ENCODE results near the gene EHBP1.
"Not testable (repeated sequence)": the region's sequence is repeated elsewhere in the genome, so short reads cannot be mapped to it uniquely, and the experiment has no call there.

Gene EHBP1

DNA sequence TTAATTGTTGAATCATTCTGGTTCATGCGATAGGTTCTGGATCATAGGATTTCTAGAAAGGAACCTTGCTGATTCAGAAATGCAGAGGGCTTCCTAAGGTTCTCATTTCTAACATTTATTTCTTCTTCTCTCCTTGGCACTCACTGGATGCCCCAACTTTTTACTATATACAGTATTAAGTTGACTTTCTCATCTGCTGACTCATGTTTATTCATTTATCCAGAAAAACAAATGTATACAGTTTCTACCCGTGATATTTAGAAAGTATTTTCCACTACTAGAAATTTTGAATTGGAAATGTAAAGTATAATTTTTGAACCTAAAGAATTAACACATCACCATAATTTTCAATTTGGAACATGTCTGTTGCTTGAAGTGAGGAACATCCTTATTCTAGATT is 312.9 kb downstream of the EHBP1 start:
- H3K4me3 Mint-ChIP-seq = no peak overlapping the region

DNA sequence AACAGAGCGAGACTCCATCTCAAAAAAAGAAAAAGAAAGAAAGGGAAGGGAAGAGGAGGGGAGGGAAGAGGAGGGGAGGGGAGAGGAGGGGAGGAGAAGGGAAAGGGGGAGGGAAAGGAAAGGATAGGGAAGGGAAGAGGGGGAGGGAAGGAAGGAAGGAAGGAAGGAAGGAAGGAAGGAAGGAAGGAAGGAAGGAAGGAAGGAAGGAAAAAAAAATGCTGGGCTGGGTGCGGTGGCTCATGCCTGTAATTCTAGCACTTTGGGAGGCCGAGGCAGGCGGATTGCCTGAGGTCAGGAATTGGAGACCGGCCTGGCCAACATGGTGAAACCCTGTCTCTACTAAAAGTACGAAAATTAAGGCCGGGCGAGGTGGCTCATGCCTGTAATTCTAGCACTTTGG is 314.2 kb downstream of the EHBP1 start:
- H3K27ac Mint-ChIP-seq, H3K9me3 Mint-ChIP-seq, ATAC-seq, H3K4me1 Mint-ChIP-seq, H3K27me3 Mint-ChIP-seq, H3K4me3 Mint-ChIP-seq: not testable (repeated sequence)
- H3K36me3 Mint-ChIP-seq = peaks cover 32% of the 10 kb centered on the region

More for the DNA sequence above, 312.9 kb downstream of the EHBP1 start:
- Mint-ChIP-seq H3K27ac (no peak overlapping the region), H3K36me3 (peaks cover 34% of the 10 kb centered on the region), H3K4me1 (no peaks in the 10 kb centered on the region), H3K9me3 (no peaks in the 10 kb centered on the region), H3K27me3 (no peaks in the 10 kb centered on the region)
- no peak for ATAC-seq

DNA sequence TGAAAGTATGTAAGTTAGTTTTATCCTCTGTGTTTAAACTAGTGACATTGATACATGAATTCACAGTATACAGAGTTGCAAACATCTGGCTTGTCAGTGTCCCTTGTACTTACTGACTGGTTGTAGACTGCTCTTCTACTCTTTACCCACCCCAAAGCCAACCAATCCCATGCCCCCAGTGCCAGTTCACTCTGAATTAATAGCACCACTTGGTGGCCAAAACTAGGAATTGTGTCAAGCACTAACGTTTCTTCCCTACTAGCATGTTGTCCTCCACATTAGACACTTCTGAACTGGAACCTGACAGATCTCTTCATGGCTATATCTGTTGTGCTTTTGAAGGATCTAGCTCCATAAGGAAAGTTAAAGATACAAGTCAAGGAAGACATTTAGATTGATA is 317.9 kb downstream of the EHBP1 start:
- Mint-ChIP-seq H3K9me3 (no peaks in the 10 kb centered on the region), H3K27ac (no peak overlapping the region), H3K36me3 (peaks cover 44% of the 10 kb centered on the region), H3K4me3 (no peak overlapping the region), H3K4me1 (no peaks in the 10 kb centered on the region), H3K27me3 (no peaks in the 10 kb centered on the region)
- ATAC-seq = no peak

DNA sequence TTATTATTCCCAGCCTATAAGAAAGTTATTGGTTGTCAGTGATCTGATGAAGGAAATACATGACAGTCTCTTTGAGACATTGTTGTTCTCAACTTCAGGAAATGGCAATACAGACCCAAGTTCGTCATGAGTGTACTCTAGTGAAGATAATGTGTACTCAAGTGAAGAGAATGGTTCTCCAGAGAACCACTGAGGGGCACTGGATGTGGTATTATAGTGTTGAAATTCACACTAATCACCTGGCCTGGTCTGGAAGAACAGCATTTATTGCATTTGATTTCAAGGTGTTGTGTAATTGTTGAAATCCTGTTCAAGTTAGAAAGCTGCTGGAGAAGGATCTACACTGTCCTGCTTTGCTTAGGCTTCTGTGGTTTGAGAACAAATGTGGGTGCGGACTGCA is 321.7 kb downstream of the EHBP1 start:
- no peak overlapping the region for H3K4me3 Mint-ChIP-seq

DNA sequence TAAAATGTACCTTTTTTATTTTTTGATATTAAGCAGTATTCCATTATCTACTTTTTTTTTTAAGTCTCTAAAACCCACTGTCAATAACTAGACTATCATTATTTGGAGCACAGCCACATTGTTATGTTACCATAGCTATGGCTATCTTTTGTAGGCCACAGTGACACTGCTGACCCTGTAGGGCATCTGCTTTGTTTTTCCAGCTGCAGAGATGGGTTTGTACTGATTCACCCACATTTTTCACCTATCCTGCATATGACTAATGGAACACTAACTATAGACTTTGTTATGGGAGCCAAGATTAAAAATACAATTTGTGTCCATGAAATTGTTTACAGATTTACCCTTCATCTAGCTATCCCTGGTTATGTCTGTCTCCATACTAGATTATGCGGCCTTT is 323.5 kb downstream of the EHBP1 start:
- ATAC-seq = no peak
- H3K27me3 Mint-ChIP-seq = no peaks in the 10 kb centered on the region
- no peaks in the 10 kb centered on the region for H3K4me1 Mint-ChIP-seq
- H3K36me3 Mint-ChIP-seq = peaks cover 26% of the 10 kb centered on the region
- H3K4me3 Mint-ChIP-seq = no peak overlapping the region
- no peak overlapping the region for H3K27ac Mint-ChIP-seq
- no peaks in the 10 kb centered on the region for H3K9me3 Mint-ChIP-seq

More for the DNA sequence above, 321.7 kb downstream of the EHBP1 start:
- no peaks in the 10 kb centered on the region for H3K27me3 Mint-ChIP-seq
- no peak overlapping the region for H3K27ac Mint-ChIP-seq
- no peak for ATAC-seq
- H3K9me3 Mint-ChIP-seq = no peaks in the 10 kb centered on the region
- H3K4me1 Mint-ChIP-seq = no peaks in the 10 kb centered on the region
- peaks cover 37% of the 10 kb centered on the region for H3K36me3 Mint-ChIP-seq

DNA sequence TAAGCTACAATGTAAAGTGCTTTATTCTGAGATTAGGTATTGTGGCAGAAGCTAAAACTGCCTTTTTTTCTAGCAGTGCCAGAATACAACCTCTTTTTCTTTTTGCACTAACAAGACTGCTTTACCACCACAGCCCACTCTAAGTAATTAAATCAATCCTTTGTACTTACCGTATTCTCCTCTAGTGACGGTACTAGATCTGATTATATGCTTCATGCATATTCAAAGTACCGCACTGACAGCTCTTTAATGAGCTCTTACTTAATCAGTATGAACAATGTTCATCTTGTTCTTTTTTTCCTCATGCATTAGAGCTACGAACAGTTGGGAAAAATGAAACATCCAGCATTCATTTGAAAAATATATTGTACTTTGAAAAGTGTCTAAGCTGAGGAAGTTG is 329.0 kb downstream of the EHBP1 start:
- no peak for ATAC-seq
- no peak overlapping the region for H3K4me3 Mint-ChIP-seq
- no peaks in the 10 kb centered on the region for H3K4me1 Mint-ChIP-seq
- no peak overlapping the region for H3K27ac Mint-ChIP-seq
- H3K27me3 Mint-ChIP-seq = no peaks in the 10 kb centered on the region
- H3K9me3 Mint-ChIP-seq = no peaks in the 10 kb centered on the region
- H3K36me3 Mint-ChIP-seq = peaks cover 9% of the 10 kb centered on the region

DNA sequence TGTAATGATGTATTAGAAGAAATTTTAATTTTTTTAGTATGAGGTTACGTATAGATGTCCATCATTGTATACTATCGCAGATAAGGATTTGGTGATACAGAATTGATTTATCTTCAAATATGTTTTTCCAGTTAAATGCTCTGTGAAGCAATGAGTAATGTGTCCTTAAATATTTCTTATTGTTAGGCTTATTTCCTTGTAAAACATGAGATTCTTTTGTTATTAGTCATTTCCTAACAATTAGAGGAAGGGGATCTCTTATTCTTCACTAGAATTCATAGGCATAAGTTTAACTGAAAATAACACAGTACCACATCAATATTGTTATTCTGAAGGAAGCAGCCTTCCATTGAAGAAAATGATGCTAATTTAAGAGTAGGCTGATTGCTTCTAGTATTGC is 329.7 kb downstream of the EHBP1 start:
- Mint-ChIP-seq H3K27ac (no peak overlapping the region), H3K4me1 (no peaks in the 10 kb centered on the region), H3K27me3 (no peaks in the 10 kb centered on the region), H3K36me3 (peaks cover 8% of the 10 kb centered on the region), H3K9me3 (no peaks in the 10 kb centered on the region), H3K4me3 (no peak overlapping the region)
- no peak for ATAC-seq

DNA sequence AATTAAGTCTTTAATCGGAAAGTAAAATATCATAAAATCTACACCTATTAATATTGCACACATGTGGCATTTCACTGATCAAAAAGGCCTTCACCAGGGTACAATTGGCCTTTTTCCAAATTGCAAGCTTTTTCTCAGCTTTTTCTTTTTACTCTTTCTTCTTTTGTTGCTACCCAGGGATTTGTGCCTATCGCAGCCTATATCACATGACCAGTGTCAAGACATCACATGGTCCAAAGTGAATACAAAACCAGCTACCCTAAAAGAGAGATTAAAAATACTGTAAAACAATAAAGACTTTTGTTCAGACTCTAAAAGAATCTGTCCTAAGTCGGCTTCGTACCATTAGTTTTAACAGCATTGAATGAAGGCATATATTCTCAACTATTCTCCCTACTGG is 330.1 kb downstream of the EHBP1 start:
- H3K4me3 Mint-ChIP-seq = no peak overlapping the region
- H3K27me3 Mint-ChIP-seq = no peaks in the 10 kb centered on the region
- no peak overlapping the region for H3K27ac Mint-ChIP-seq
- no peak for ATAC-seq
- no peaks in the 10 kb centered on the region for H3K9me3 Mint-ChIP-seq
- peaks cover 8% of the 10 kb centered on the region for H3K36me3 Mint-ChIP-seq
- H3K4me1 Mint-ChIP-seq = no peaks in the 10 kb centered on the region

DNA sequence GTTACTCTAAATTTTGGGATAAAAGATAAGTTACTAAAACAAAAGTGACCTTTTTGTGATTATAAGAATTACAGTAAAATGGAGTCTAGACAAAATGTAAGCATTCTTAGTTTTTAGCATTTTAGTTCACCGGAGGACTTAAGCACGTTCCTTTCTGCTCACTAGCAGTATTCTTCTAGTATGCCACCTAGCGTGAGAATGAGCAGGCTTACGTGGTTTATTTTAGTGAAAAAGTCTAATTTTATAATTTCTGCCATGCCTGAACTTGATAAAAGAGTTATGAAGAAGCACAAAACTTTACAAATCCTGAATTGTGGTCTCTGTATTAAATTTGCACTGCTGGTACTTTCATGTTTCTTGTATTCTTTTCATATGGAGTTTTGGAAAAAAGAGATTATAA is 332.5 kb downstream of the EHBP1 start:
- Mint-ChIP-seq H3K9me3 (no peaks in the 10 kb centered on the region), H3K27me3 (no peaks in the 10 kb centered on the region), H3K27ac (no peak overlapping the region), H3K4me3 (no peak overlapping the region), H3K36me3 (peaks cover 8% of the 10 kb centered on the region), H3K4me1 (no peaks in the 10 kb centered on the region)
- no peak for ATAC-seq

DNA sequence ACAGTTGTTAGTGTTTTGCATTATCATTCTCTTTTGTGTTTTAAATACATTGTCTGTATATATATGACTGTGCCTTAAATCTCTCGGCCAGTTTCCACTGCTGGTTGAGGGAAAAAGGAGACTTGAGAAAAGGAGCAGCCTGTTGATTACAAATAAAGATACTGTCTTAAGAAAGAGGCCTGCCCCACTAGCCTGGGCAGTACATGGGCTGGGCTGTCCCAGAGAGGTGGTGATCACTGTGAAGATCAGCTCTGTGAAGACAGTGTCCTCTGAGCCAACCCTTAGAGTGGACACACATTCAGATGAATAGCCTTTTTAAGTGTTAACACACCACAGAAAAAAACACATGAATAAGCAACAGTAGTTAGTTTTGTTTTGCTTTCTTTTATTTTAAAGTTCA is 335.1 kb downstream of the EHBP1 start:
- ATAC-seq = no peak
- H3K4me1 Mint-ChIP-seq = no peaks in the 10 kb centered on the region
- no peaks in the 10 kb centered on the region for H3K9me3 Mint-ChIP-seq
- H3K36me3 Mint-ChIP-seq = peaks cover 28% of the 10 kb centered on the region
- H3K27ac Mint-ChIP-seq = no peak overlapping the region
- peaks cover 17% of the 10 kb centered on the region for H3K27me3 Mint-ChIP-seq
- no peak overlapping the region for H3K4me3 Mint-ChIP-seq

DNA sequence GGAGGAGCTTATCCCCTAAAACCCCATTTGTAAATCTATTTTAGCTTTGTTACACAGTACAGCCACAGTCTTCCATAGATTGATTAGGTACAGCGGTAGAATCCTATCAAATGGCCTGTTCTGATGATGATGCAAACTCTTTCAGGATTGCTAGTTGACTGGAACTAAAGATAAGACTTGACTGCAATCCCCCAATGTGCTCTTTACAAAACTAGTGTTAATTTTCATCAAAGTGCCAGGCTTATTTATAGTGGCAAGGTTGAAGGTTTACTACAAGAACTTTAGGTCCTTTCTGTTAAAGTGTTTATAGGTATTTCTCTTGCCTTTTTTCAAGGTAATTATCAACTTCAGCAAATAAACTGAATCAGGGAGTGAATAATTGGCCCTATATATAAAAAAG is 336.1 kb downstream of the EHBP1 start:
- peaks cover 2% of the 10 kb centered on the region for H3K4me1 Mint-ChIP-seq
- no peak overlapping the region for H3K27ac Mint-ChIP-seq
- H3K9me3 Mint-ChIP-seq = no peaks in the 10 kb centered on the region
- peaks cover 33% of the 10 kb centered on the region for H3K36me3 Mint-ChIP-seq
- ATAC-seq = no peak
- H3K27me3 Mint-ChIP-seq = peaks cover 27% of the 10 kb centered on the region
- H3K4me3 Mint-ChIP-seq = no peak overlapping the region

DNA sequence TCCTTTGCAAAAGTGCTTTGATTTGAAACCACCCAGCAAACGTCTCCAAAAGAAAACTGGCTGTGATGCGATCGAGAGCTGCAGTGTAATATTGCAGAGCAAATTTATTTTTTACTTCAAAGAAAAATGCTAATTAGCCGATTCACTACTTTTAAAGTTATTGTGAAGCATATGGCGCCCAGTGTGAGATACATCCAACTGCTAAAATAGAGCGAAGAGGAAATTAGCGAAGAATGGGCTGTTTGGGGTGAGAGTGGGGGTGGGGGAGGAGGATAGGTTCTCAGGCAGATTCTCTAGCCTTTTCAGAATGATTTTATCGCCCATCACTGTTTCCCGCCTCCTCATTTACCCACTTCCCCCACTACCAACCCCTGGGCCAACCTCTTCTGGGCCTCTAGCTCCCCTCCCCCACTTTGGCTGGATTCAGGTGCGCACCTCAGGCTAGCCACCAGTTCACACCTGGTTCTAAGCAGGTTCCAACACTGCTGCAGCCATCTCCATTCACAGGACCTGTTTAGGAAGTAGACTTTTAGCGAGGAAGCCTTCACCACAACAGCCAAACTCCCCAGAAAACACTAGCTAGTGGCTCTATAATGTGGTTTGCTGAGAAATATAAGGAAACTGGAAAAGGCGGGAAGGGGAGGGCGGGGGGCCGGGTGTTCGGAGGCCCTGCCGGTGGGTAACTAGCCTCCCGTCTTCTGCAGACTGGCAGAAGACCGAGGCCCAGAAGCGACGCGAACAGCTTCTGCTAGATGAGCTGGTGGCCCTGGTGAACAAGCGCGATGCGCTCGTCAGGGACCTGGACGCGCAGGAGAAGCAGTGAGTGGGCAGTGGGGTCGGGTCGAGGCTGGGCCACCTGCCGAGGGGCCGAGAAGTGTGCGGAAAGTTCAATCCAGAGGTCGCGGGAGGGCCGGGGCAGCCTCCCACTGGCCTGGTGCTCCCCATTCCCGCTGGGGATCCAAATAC is 339.1 kb downstream of the EHBP1 start:
- Mint-ChIP-seq H3K36me3 (peaks cover 25% of the 10 kb centered on the region), H3K9me3 (no peaks in the 10 kb centered on the region), H3K27ac (no peak overlapping the region), H3K4me1 (peaks cover 32% of the 10 kb centered on the region), H3K4me3 (no peak overlapping the region), H3K27me3 (peaks cover 58% of the 10 kb centered on the region)
- ATAC-seq = no peak

DNA sequence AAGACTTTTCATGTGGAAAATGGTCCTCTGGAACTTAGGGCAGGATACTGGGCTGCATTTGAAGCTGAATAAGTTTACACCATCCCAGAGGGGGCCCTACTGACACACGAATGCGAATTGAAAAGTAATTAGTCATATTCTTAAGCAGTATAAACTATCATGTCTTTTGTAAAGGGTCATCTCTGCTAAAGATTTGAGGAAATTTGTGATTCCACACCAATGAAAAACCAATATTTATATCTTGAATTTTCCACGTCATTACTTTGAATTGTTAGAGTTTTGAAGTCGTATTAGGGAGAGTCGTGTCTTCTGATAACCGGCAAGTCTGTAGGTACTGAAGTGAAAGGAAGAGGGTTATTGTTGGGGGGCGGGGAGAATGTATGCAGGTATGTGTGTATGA is 341.0 kb downstream of the EHBP1 start:
- Mint-ChIP-seq H3K9me3 (no peaks in the 10 kb centered on the region), H3K4me3 (no peak overlapping the region), H3K4me1 (peaks cover 45% of the 10 kb centered on the region), H3K36me3 (peaks cover 25% of the 10 kb centered on the region), H3K27me3 (peaks cover 74% of the 10 kb centered on the region), H3K27ac (no peak overlapping the region)
- no peak for ATAC-seq

DNA sequence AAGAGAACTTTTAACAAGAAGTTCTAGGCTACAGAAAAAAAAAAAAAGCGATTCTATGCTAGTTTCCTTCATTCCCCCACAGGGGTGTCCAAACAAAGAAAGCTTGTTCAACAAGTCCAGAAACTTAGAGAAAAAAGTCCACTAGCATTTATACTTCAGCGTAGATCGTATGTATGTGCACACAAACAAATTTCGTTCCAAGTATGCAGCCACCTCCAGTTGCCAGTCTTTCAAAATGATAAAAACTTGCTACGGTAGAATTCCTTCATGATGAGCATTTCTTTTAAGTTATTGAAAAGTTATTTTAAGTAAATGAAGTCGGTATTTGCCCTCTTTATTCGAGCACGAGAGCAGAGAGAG is 341.4 kb downstream of the EHBP1 start:
- H3K27ac Mint-ChIP-seq = no peak overlapping the region
- ATAC-seq = no peak
- peaks cover 46% of the 10 kb centered on the region for H3K4me1 Mint-ChIP-seq
- H3K4me3 Mint-ChIP-seq = peak overlapping the region; percentile 50
- no peaks in the 10 kb centered on the region for H3K9me3 Mint-ChIP-seq
- H3K36me3 Mint-ChIP-seq = peaks cover 25% of the 10 kb centered on the region
- H3K27me3 Mint-ChIP-seq = peaks cover 76% of the 10 kb centered on the region

DNA sequence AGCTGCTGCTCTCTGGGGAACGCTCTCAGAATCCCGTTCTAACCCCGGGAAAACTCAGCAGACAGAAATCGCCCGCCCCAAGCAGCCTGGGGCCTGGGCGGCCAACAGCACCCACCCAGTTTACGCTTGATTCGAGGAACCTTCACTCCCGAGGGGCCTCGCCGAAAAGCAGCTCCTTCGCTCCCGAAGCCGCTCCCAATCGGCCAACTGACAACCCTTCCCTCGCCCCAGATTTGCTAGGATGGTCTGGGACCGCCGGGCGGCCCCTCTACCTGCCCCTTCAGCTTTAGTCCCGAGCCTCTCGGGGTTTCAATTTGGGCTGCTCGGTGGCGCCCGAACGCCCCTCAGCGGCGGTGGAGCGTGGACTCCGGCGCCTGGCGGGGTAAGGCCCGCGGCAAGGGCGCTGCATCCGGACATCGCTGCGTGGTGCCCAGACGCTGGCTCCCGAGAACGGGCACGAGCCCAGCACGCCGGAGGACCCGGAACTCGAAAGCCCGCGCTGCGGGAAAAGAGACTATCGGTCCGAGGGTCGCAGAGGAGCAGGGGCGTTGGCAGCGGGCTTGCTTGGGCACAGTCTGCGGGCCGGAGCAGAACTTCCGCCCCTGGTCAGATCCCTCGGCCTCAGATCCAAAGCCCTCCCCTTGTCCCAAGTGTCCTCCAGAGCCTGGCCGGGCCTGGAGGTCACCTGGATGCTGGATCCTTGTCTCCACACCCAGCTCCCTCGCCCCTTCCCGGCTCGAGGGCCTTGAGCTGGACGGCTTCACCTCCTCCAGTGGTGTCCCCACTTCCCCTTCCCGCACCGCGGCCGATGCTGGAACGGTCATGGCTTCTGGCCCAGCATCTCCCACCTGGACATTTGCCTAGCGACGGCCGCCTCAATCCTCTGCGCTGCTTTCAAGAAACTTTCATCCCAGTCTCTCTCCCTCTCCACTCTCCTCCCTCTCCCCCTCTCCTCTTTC is 342.1 kb downstream of the EHBP1 start:
- peaks cover 83% of the 10 kb centered on the region for H3K27me3 Mint-ChIP-seq
- H3K4me3 Mint-ChIP-seq = peak overlapping the region; percentile 65
- peaks cover 53% of the 10 kb centered on the region for H3K4me1 Mint-ChIP-seq
- no peak for ATAC-seq
- H3K9me3 Mint-ChIP-seq = peaks cover 2% of the 10 kb centered on the region
- H3K36me3 Mint-ChIP-seq = peaks cover 25% of the 10 kb centered on the region
- no peak overlapping the region for H3K27ac Mint-ChIP-seq

Data from stimulated activated memory B cell treated with anti-CD40 and anti-IgM and Interleukin-4, amounts not matched to agents 10 μg/mL and 1 μg/mL and 100 μg/mL, for 72 hours (primary cell).